Endodermal cell (in vitro differentiated cells): Measurements from ENCODE around the gene LRRC25. TPM values are rescaled to one million over a fixed set of nuclear protein-coding genes. Genes with fewer than 3 reads are reported as not detected.

Experiments
- DNase-seq: peaks from one replicate; pipeline ENCODE4 v3.0.0-alpha.2; 2017
- H3K27ac ChIP-seq: 2 replicates; pipeline ENCODE4 v1.5.1; 2013; ENCODE audit warnings: mild to moderate bottlenecking, low read depth, low read length, moderate library complexity
- H3K27me3 ChIP-seq: 2 replicates; pipeline ENCODE4 v1.6.1; 2013; ENCODE audit warnings: mild to moderate bottlenecking, low read length, moderate library complexity; ENCODE audit not compliant: insufficient read depth, control insufficient read depth, poor library complexity, severe bottlenecking
- H3K36me3 ChIP-seq: 2 replicates; pipeline ENCODE4 v1.7.0; 2013; ENCODE audit warnings: mild to moderate bottlenecking, low read length, moderate library complexity; ENCODE audit not compliant: control insufficient read depth, insufficient read depth
- H3K4me1 ChIP-seq: one replicate; pipeline ENCODE4 v1.7.0; 2013; ENCODE audit warnings: low read length; ENCODE audit not compliant: control insufficient read depth, insufficient read depth
- H3K4me3 ChIP-seq: 2 replicates; pipeline ENCODE4 v1.5.1; 2013; ENCODE audit warnings: mild to moderate bottlenecking, low read length, moderate library complexity
- H3K9ac ChIP-seq: 2 replicates; pipeline ENCODE4 v1.6.1; 2013; ENCODE audit warnings: mild to moderate bottlenecking, low read length, moderate library complexity; ENCODE audit not compliant: poor library complexity, severe bottlenecking; ENCODE audit errors: extremely low read depth
- H3K9me3 ChIP-seq: 2 replicates; pipeline ENCODE4 v1.6.1; 2013; ENCODE audit warnings: mild to moderate bottlenecking, low read length, moderate library complexity; ENCODE audit not compliant: control insufficient read depth
- H3K27ac Mint-ChIP-seq: 2 replicates; pipeline ENCODE4 v1.8.0; 2020; ENCODE audit warnings: mixed read lengths
- H3K27me3 Mint-ChIP-seq: 2 replicates; pipeline ENCODE4 v1.8.0; 2021; ENCODE audit warnings: mild to moderate bottlenecking, mixed read lengths; ENCODE audit not compliant: insufficient read depth
- H3K36me3 Mint-ChIP-seq: 2 replicates; pipeline ENCODE4 v1.8.0; 2020; ENCODE audit warnings: low read depth, mixed read lengths
- H3K4me1 Mint-ChIP-seq: 2 replicates; pipeline ENCODE4 v1.8.0; 2020; ENCODE audit warnings: mixed read lengths
- H3K4me3 Mint-ChIP-seq: 2 replicates; pipeline ENCODE4 v1.8.0; 2020; ENCODE audit warnings: mild to moderate bottlenecking, moderate library complexity, mixed read lengths
- H3K9me3 Mint-ChIP-seq: 2 replicates; pipeline ENCODE4 v1.8.0; 2020; ENCODE audit warnings: mild to moderate bottlenecking, mixed read lengths
- CTCF ChIP-seq: fragments of 200-600 bp; sonication (generic); conservative IDR thresholded peaks from 2 replicates; pipeline ENCODE4 v1.5.0; 2021; ENCODE audit warnings: antibody characterized with exemption, mild to moderate bottlenecking
- WGBS, 2 experiments: methylation state at CpG; one replicate each; pipeline versions ENCODE4 v1.1.5 to v1.1.7; 2013; ENCODE audit warnings: missing lambda C conversion rate in 2 of 2, mixed read lengths in 1 of 2; ENCODE audit not compliant: insufficient coverage in 1 of 2, insufficient read length in 1 of 2; 5-methylcytosine and 5-hydroxymethylcytosine counted together
- total RNA-seq, 2 donors: library from RNA; stranded (reverse); fragmentation: NEBNext Ultra II Directional in 1 of 2; extraction: Animal tissue kit (Norgen Biotek cat#: 25700) in 1 of 2; gene quantifications; 2 replicates in 1 of 2; 3 replicates in 1 of 2; pipeline ENCODE4 v1.2.1, GENCODE V29; 2021

Gene LRRC25
- total RNA-seq, 2 donors from 2014 or later: not detected

GRCh38 chr19:18424122-18424889 lies 26.9 kb upstream of the LRRC25 start:
- Mint-ChIP-seq H3K27ac (no peak overlapping the region), H3K9me3 (no peaks in the 10 kb centered on the region), H3K4me3 (no peak overlapping the region), H3K27me3 (peaks cover 43% of the 10 kb centered on the region), H3K4me1 (peaks cover 10% of the 10 kb centered on the region), H3K36me3 (no peaks in the 10 kb centered on the region)
- WGBS, 2 experiments: 78 to 81% methylated on average over 16 to 22 of the region's 22 CpGs
- no peak overlapping the region for H3K9ac ChIP-seq
- H3K4me1 ChIP-seq: no peaks in the 10 kb centered on the region
- DNase-seq: peak; percentile 47
- H3K36me3 ChIP-seq: no peaks in the 10 kb centered on the region
- H3K9me3 ChIP-seq: no peaks in the 10 kb centered on the region
- no peak overlapping the region for H3K4me3 ChIP-seq
- no peaks in the 10 kb centered on the region for H3K27me3 ChIP-seq
- no peak for TF ChIP-seq CTCF
- no peak overlapping the region for H3K27ac ChIP-seq

DNA sequence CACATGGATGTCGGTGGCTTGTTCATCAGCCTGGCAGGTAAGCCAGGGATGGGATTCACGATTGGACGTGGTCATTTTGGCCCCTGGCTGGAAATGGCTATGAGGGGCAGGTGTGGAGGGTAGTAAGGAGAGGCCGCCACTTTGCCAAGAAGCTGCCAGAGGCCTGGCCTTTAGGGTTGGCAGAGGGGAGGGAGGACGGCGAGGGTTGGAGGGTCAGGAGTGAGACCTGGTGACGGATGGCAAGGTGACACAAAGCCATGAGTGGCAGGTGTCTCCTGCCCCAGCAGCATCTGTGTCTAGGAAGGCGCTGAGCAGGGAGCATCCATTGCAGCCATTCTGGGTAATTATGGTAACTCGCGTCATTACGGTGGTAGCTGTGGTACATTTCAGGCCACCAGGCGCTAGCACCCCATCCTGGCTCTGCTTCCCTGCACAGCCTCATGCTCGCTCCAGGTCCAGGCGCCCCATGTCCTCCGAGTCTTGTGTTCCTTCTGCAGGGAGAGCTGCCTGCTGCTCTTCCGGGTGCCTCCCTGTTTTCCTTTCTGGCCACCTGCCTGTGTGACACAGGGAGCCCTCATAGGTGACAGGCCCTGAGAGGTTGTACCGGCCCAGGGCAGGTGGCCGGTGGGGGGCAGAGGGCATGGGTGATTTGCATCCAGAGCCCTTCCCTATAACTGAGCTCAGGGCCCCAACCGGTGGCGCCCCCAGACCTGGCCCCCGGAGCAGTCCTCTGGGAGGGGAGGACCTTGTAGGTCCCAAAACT lies 26.0 kb upstream of the LRRC25 start:
- Mint-ChIP-seq H3K36me3 (no peaks in the 10 kb centered on the region), H3K4me1 (peaks cover 10% of the 10 kb centered on the region), H3K4me3 (no peak overlapping the region), H3K27ac (no peak overlapping the region), H3K27me3 (peaks cover 49% of the 10 kb centered on the region), H3K9me3 (no peaks in the 10 kb centered on the region)
- H3K27ac ChIP-seq: peak overlapping the region; percentile 24
- no peak overlapping the region for H3K9ac ChIP-seq
- no peaks in the 10 kb centered on the region for H3K9me3 ChIP-seq
- no peak overlapping the region for H3K4me3 ChIP-seq
- 93 to 99% methylated on average over 11 to 21 of the region's 21 CpGs for WGBS, 2 experiments
- no peak for DNase-seq
- TF ChIP-seq CTCF: no peak
- H3K27me3 ChIP-seq: peaks cover 4% of the 10 kb centered on the region
- no peaks in the 10 kb centered on the region for H3K36me3 ChIP-seq
- H3K4me1 ChIP-seq: no peaks in the 10 kb centered on the region

GRCh38 chr19:18422530-18423191 lies 25.2 kb upstream of the LRRC25 start:
- no peak overlapping the region for H3K4me3 Mint-ChIP-seq
- Histone ChIP-seq H3K4me3 (no peak overlapping the region), H3K36me3 (no peaks in the 10 kb centered on the region), H3K27me3 (peaks cover 10% of the 10 kb centered on the region), H3K4me1 (no peaks in the 10 kb centered on the region), H3K9me3 (no peaks in the 10 kb centered on the region), H3K27ac (peak overlapping the region; percentile 10), H3K9ac (no peak overlapping the region)
- WGBS, 2 experiments: 94 to 97% methylated on average over 12 to 14 of the region's 14 CpGs
- DNase-seq: no peak
- peaks cover 57% of the 10 kb centered on the region for H3K27me3 Mint-ChIP-seq
- no peak for TF ChIP-seq CTCF
- H3K27ac Mint-ChIP-seq: no peak overlapping the region
- H3K9me3 Mint-ChIP-seq: no peaks in the 10 kb centered on the region
- H3K4me1 Mint-ChIP-seq: peaks cover 10% of the 10 kb centered on the region
- no peaks in the 10 kb centered on the region for H3K36me3 Mint-ChIP-seq
